Stimulated activated CD4-positive, alpha-beta T cell treated with anti-CD3 and anti-CD28 coated beads, Interleukin-1b, Interleukin-23, amount 100 ng/mL, for 4 hours (primary cell): Measurements from ENCODE around the gene PRF1.
"Not testable (repeated sequence)": the region's sequence is repeated elsewhere in the genome, so short reads cannot be mapped to it uniquely, and the experiment has no call there.

Source experiments
- DNase-seq, 2 donors: peaks; one replicate each; pipeline ENCODE4 v3.0.0-alpha.2; 2020; ENCODE audit warnings: low read depth in 2 of 2

PRF1 gene

GRCh38 chr10:70617798-70618568 lies 15.4 kb upstream of the PRF1 start:
- DNase-seq = no peak

- DNase-seq = no peak
These were observed 14.2 kb upstream of the PRF1 start for GRCh38 chr10:70616761-70617160.

GRCh38 chr10:70615784-70616522 lies 13.4 kb upstream of the PRF1 start:
- no peak for DNase-seq

- no peak for DNase-seq
These were observed 12.7 kb upstream of the PRF1 start for GRCh38 chr10:70615211-70615610.

- DNase-seq = not testable (repeated sequence)
These were observed 11.8 kb upstream of the PRF1 start for GRCh38 chr10:70614364-70614763.

- no peak for DNase-seq
These were observed 11.4 kb upstream of the PRF1 start for GRCh38 chr10:70613941-70614340.

- DNase-seq = no peak
These were observed 5.4 kb upstream of the PRF1 start for GRCh38 chr10:70607936-70608335.

- DNase-seq = no peak
These were observed 2.6 kb upstream of the PRF1 start for GRCh38 chr10:70605161-70605560.

GRCh38 chr10:70604106-70604505 lies 1.6 kb upstream of the PRF1 start:
- DNase-seq = no peak

- no peak for DNase-seq
These were observed 884 bp upstream of the PRF1 start for GRCh38 chr10:70603449-70603801.

- no peak for DNase-seq
These were observed 795 bp downstream of the PRF1 start for GRCh38 chr10:70601746-70602145.

GRCh38 chr10:70600512-70601395 lies 1.8 kb downstream of the PRF1 start:
- no peak for DNase-seq

GRCh38 chr10:70599791-70600190 lies 2.8 kb downstream of the PRF1 start:
- no peak for DNase-seq

GRCh38 chr10:70599319-70599718 lies 3.2 kb downstream of the PRF1 start:
- DNase-seq = no peak

GRCh38 chr10:70598857-70599295 lies 3.7 kb downstream of the PRF1 start:
- no peak for DNase-seq

- no peak for DNase-seq
These were observed 4.4 kb downstream of the PRF1 start for GRCh38 chr10:70597856-70598815.

GRCh38 chr10:70596860-70597809 lies 5.4 kb downstream of the PRF1 start:
- no peak for DNase-seq

GRCh38 chr10:70596110-70596798 lies 6.3 kb downstream of the PRF1 start:
- no peak for DNase-seq

GRCh38 chr10:70595566-70596016 lies 7.0 kb downstream of the PRF1 start:
- DNase-seq = no peak
